NCI-H187 (cell line): ENCODE data around the gene SH3RF2.
"Not testable (repeated sequence)": the region's sequence is repeated elsewhere in the genome, so short reads cannot be mapped to it uniquely, and the experiment has no call there.

Experiments
- DNase-seq, 2 experiments: peaks; one replicate each; lab custom pipeline; 2025; lab: John Stamatoyannopoulos, UW

SH3RF2 gene

DNA sequence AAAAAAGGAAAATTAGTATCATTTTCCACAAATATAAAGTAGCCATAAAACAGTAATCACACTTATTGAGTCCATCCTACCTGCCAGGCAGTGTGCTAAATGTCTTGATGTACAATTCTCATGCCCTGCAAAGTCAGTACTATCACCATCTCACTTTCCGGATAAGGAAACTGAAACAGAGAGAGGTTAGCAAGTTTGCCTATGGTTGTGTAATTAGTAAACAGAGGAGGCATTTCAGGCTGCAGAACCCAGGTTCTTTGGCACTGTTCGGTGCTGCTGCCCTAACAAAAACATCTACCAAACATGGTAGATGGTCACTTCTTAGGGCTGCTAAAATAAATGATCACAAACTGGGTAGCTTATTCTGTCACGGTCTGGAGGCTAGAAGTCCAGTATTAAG is 146.4 kb downstream of the SH3RF2 start:
- no peak for DNase-seq

DNA sequence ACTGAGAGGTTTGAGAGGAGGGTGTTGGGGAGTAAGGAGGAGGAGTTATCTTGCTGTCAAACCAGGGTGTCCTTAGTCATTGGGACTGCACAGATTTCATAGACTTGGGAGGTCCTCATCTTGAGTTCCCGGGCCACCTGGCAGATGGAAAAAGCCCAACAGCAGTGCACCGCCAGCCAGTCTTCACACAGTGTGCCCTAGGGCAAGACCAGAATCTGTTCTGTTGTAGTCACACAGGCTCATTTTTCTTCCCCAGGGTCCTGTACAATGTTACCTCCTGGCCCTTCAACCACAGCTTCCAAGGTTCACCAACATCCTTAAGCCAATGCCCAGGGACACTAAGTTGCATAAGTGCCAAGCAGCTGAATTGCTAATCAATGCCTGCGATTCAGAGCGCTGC is 148.0 kb downstream of the SH3RF2 start:
- DNase-seq, result no peak

DNA sequence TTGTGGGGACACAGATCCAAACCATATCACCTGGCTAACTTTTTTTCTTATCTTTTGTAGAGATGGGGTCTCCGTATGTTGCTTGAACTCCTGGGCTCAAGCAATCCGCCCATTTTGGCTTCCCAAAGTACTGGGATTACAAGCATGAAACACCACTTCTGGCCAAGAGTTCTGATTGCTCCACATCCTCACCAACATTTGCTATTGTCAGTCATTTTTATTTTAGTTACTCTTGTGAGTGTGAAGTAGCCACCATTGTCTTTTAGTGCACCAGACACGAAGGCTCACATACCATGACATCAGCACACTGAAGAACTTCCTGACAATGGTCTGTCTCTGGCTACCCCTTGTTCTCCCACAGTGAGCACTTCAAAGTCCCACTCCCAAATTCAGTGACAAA is 151.7 kb downstream of the SH3RF2 start:
- no peak for DNase-seq

GRCh38 chr5:146089287-146089686 is 152.9 kb downstream of the SH3RF2 start:
- no peak for DNase-seq

- DNase-seq, result no peak
Observed at GRCh38 chr5:146091881-146092280, 155.5 kb downstream of the SH3RF2 start.

DNA sequence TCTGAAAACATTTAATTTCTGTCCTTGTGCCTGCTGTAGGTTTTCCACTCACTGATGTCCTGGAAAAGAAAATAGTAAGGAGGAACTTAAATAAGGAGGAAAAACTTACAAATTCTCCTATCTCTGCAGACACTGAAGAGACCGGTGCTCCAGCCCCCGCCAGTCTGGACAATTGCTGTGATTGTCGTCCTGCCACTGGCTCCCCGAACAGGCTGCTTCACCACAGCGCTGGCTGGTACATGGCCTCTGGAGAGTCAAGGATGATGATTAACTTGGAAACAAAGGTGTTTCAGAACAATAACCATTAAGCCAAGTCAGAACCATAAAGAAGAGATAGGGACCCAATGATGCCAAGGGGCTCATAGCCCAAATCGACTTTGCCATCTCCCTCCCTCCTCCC is 161.7 kb downstream of the SH3RF2 start:
- DNase-seq, result no peak

DNA sequence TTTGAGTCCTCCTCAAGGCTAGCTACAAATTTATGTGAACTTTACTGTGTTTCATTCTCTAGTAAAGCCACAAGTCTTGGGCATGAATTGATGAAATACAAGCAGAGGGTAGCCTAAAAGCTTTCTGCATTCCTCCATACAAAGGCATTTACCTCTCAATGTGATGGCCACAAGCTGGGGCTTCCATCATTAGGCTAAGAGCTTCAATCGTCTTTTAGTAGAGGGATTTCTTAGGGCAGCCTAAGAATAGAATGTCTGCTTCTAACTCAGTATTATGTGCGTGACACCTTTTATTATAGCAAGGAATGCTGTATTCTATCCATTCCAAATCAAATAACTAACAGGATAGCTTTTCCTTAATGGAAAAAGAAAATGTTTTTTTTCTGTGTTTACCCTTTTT is 165.3 kb downstream of the SH3RF2 start:
- DNase-seq, result no peak

- DNase-seq, result no peak
Observed at GRCh38 chr5:146103594-146103993, 167.2 kb downstream of the SH3RF2 start.

GRCh38 chr5:146105477-146105876 is 169.1 kb downstream of the SH3RF2 start, which contains the start of gene PLAC8L1:
Gene PLAC8L1, minus strand, starts transcription at chr5:146105577. Its CDS starts 1,266 bp downstream, at chr5:146104311.
- no peak for DNase-seq

- DNase-seq, result no peak
Observed at GRCh38 chr5:146107901-146108300, 171.5 kb downstream of the SH3RF2 start.

- DNase-seq, result not testable (repeated sequence)
Observed at GRCh38 chr5:146108870-146109269, 172.5 kb downstream of the SH3RF2 start.

GRCh38 chr5:146109379-146109778 is 173.0 kb downstream of the SH3RF2 start:
- no peak for DNase-seq

GRCh38 chr5:146111409-146111808 is 175.0 kb downstream of the SH3RF2 start:
- DNase-seq, result no peak

DNA sequence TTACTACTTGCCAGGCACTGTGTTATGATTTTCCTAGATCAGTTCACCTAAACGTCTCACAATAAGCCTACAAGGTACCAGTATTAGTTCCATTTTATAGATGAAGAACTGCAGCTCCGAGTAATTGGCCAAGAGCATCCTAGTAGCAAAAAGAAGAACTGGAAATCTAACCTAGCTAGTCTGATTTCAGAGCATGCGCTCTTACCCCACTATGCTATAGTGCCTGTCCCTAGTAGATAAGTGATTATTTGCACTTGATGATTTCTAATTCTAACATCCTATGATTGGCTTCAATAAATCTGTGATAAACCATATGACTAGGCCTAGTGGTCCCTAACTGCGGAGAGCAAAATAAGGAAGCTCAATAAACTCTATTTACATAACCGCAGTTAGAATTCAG is 176.1 kb downstream of the SH3RF2 start:
- no peak for DNase-seq
